ENCODE data around the gene GARIN5A.
"Not testable (repeated sequence)": the region's sequence is repeated elsewhere in the genome, so short reads cannot be mapped to it uniquely, and the experiment has no call there.

The GARIN5A gene

DNA sequence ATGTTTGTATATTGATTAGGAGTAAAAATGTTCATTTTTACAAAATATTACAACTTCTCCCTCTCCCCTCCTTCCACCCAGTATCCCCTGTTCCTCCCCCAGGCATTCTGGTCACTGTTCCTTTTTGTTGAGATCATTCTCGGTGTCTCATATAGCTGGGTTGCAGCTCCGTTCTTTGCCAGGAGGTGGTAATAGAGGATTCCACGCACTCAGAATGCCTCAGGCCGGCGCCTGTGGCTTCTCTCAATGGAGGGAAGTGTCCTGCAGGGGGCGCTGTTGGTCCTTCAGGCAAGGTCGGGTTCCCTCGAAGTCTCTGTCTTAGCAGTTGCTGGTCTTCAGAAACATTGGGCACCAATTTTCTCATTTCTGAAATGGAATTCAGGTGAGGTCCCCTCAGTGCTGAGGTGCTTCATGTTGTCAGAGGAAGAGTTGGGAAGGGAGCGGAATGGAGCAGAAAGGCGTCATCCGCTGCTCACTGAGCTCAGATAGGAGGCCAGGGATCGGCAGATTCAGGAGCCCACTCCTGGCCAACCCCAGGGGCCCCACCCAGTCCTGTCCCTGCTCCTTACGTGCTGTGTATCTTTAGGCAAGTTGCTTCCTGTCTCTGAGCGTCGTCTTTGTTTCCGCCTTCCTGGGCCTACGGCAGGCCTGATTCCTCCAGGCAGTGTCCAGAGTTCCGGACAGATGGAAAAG is 10.3 kb upstream of the GARIN5A start:
- DNase-seq, result peak; percentile 91

DNA sequence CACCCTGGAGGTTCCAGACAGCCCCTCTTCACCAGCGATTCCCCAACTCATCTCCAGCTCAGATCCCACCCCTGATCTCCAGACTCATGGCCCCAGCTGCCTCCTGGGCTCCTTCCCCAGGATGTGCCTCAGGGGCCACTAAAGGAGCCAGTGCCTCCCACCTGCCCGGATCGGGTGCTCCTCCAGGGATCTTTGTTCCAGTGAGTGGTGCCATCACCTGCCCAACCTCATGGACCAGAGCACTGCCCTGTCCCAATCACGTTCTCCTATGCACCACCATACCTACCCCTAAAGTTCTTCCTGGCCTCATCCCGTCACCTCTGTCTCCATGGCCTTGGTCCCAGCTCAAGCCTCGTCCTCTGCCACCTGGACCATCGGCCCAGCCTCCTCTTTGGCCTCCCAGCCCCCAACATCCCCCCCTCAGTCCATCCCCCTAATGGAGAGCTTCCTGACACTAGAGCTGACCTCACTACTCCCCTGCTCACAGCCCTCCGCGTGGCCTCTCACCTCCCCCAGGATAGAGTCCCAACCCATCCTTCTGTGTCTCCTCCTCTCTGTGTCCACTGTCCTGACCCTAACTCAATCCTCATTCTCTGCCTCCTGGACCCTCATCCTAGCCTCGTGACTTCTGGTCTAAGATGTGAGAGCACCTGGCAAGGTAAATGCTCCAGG is 8.8 kb upstream of the GARIN5A start:
- no peak for DNase-seq

DNA sequence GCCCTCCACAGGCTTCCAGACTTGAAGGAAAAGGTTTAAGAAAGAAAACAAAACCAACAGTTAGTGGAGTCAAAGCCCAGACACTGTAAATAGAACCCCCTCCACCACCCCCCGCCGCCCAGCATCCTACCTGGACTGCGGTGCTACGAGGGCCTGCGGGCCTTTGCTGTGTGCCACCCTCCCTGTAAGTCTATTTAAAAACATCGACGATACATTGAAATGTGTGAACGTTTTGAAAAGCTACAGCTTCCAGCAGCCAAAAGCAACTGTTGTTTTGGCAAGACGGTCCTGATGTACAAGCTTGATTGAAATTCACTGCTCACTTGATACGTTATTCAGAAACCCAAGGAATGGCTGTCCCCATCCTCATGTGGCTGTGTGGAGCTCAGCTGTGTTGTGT is 6.3 kb upstream of the GARIN5A start:
- no peak for DNase-seq

DNA sequence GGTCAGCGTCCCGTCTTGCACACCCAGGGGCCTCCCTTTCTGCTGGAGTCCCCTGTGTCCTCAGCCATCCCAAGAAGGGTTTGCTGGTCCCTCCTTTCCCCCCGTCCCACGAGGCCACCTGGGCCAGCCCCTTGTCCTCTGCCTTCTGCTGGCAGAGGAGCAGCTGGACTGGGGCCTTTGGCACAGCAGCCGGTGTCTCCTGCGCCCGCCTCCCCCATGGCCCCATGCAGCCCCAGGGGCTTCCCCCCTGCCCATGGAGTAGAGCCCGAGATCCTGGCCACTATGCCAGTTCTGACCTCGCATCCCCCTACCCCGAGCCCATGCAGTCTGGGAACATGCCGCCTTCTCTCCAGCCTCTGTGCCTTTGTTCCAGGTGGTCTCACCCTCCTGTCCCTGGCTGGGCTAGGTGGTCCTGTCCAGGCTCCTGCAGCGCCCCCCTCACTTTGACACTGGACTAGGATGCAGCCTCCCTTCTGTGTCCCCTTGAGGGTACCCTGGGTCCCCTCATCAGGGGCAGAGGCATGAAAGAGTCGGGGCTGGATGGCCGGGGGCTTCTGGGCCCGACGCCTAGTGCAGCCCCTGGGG is 5.7 kb upstream of the GARIN5A start:
- no peak for DNase-seq

DNA sequence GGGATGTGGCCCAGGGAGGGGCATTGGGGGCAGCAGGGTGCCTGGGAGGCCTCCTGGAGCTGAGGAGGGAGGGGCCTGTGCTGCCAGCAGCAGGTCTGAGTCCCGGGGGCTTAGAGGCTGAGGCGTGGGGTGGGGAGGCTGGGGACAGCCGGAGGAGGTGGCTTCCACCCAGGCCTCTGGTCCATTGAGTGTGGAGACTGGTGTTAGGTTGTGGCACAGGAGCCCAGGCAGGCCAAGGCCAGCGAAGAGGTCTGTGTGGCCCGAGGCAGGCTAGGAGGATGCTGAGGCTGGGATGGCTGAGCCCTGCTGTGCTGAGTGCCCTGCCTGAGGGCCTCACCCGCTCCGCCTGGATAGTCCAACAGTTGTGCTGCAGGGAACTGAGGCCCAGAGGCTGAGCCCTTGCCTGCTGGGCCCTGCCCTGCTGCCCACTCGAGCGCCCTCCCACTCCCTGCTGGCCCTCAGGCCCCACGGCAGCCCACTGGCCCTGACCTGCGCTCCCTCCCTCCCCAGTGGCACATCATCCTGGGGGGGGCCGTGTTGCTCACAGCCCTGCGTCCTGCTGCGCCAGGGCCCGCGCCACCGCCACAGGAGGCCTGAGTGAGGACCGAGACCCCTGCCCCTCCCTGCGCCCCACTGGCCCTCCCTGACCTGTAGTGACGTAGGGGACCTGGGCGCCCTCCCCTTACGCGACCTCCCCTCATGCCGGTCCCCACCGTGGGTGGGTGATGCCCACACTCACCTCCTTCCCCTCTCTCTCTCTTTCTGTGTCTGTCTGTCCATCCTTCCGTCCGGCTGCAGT is 4.9 kb upstream of the GARIN5A start:
- no peak for DNase-seq

DNA sequence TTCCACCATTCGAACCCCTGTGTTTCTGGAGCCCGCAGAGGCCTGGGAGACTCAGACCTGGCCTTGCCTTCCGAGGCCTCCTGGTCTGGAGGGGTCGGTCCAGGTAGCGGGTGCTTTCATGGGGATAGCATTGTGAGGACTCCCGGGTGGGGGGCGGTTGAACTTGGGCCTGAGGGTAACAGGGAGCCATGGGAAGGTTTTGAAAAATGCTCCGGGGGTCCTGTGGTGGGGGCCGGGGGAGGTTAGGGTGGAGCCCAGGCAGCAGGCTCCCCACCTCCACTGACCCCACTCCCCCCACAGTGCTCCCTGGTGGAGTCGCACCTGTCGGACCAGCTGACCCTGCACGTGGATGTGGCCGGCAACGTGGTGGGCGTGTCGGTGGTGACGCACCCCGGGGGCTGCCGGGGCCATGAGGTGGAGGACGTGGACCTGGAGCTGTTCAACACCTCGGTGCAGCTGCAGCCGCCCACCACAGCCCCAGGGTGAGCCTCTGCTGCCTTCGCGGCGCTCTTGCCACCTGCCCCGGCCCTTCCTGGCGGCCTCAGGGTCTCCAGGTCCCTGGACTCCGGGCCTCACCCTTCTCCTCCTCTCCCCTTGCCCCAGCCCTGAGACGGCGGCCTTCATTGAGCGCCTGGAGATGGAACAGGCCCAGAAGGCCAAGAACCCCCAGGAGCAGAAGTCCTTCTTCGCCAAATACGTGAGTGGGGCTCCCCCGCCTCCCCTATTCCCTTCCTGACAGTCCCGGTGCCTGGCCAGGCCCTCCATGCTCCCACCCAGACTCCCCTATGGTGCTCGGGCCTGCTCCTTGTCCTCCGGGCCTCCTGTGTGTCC is 3.8 kb upstream of the GARIN5A start:
- no peak for DNase-seq

DNA sequence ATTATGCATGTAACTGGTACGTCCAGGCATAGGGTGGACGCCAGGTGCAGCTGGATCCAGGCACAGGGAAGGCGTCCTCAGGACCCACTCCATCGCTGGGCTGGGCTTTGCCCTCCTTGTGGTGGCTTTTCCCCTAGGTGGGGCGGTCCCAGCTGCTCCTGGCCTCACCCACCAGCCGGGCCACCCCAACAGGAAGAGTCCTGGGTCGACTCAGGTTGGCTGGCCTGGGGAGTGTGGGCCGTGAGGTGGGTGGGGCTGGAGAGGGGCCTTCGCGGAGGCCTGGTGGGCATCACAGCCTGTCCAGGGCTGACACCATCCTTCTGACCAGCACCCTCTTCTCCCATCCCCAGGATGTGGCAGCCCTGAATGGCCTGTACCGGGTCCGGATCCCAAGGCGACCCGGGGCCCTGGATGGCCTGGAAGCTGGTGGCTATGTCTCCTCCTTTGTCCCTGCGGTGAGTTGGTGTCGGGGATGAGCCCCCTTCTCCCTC is 3.2 kb upstream of the GARIN5A start:
- DNase-seq, result no peak

DNA sequence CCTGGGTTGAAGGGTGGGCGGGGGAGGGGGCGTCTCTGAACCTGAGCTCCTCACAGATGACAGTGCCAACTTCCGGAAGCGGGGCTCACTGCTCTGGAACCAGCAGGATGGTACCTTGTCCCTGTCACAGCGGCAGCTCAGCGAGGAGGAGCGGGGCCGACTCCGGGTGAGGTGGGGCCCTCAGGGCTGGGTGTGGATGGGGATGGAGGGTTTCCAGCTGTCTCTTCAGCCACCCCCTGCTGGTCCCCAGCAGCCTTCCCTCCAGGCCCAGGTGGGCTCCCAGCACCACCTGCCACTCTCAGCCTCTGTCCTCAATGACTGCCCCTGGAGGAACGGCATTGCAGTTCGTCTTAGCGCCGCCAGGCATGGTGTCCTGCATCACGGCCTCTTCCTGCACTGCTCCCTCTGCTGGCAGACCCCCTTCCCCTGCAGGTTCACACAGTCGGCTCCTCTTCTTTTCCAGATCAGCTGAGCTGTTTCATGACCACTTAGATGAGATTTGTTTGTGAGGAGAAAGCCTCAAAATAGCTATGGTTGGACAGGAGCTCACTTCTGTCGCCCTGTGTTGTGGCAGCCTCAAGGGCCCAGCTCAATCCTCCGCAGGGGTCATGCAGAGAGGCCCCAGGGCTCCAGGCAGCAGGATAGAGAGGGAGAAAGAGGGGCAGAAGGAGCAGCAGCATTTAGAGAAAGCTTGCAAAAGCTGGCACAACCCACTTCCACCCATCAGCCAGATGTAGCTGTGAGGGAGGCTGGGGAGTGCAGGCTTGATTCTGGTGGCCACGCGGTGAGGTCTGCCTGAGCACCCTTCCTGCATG is 2.5 kb upstream of the GARIN5A start:
- DNase-seq, result peak; percentile 55

DNA sequence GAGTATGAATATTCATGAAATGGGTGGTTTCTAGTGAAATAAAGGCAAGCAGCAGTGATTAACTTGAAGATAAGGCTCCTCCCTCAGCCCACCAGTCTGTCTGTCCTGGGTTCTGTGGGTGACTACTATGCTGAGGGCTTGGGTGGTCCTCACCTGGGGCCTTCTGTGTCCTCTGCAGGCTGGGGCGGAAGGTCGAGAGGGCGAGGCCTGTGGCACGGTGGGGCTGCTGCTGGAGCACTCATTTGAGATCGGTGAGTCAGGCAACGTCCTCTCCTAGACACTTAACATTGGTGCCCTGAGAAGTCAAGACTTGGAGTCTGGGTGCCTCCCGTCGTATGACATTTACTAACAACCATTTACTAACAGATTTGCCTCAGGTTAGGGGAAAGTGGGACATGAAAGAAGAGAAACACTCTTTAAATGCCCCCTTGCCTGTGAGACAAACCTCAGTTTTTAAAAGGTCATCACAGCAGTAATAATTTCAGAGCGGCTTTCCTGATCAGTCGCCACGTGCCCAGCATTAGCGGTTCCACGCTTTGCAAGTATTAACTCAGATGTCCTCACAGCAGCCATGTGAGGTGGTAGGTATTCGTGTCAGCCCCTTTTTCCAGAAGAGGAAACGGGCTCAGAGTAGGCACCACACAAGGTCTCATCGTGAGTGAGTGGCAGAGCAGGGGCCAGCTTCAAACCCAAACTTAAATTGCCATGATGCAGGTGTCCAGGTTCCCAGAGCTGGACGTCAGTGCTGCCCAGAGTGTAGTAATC is 1.3 kb upstream of the GARIN5A start:
- no peak for DNase-seq

DNA sequence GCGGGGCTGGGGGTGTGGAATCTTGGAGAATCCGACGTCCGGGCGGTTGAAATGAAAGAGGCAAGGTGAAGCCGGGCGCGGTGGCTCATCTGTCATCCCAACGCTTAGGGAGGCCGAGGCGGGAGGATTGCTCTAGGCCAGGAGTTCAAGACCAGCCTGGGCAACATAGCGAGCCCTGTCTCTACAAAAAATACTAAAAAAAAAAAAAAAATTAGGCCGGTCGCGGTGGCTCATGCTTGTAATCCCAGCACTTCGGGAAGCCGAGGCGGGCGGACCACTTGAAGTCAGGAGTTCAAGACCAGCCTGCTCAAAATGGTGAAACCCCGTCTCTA is 225 bp upstream of the GARIN5A start:
- DNase-seq, result no peak

DNA sequence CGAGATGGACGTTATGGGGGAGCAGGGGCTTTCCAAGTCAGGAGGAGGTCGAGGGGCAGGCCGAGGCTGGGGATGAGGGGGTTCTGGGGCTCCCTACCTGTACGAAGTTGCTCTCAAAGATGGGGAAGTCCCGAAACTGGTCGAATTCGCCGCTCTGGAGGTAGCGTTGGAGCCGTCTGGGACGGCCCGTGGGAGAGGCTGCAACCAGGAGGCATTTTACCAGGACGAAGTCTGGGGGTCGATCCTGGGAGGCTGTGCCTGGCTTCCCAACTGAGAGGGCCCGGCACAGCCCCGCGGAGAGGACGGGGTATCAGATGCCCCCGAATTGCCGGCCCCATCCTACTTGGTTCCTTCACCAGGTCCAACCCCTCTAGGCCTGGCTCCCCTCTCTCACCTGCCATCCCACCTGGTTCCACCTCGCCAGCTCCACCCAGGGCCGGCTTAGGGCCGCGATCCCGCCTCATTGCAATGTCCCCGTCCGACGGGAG is 868 bp downstream of the GARIN5A start:
- no peak for DNase-seq

DNA sequence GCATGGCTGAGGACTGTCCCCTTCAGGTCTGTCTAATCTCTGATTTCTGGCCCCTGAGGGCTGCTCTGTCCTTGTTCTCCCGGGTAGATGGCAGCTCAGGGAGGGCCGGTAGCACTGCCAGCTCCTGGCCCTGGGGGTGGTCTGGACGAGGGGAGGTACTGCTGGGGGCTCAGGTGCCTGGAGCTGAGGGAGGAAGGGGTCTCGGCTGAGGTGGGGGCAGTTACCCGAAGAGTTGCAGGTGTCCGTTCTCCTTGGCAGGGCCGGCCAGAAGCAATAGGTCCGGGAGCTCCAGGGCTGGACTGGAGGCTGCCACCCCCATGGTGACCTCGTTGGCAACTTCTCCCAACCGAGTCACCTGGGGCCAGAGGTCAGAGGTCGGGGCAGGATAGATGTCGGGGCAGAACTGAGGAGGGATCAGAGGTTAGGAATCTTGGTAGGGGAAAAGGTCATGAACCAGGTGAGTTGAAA is 1.5 kb downstream of the GARIN5A start:
- no peak for DNase-seq

DNA sequence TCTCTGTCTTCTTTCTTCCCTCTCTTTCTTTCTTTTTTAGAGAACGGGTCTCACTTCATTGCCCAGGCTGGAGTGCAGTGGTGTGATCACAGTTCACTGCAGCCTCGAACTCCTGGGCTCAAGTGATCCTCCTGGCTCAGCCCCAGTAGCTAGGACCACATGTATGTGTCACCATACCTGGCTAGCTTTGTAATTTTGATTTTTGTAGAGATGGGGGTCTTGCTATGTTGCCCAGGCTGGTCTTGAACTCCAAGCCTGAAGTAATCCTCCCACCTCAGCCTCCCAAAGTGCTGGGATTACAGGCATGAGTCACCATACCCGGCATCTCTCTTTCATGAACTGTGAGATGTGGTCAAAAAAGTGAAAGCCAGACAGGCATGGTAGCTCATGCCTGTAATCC is 3.3 kb downstream of the GARIN5A start:
- not testable (repeated sequence) for DNase-seq

DNA sequence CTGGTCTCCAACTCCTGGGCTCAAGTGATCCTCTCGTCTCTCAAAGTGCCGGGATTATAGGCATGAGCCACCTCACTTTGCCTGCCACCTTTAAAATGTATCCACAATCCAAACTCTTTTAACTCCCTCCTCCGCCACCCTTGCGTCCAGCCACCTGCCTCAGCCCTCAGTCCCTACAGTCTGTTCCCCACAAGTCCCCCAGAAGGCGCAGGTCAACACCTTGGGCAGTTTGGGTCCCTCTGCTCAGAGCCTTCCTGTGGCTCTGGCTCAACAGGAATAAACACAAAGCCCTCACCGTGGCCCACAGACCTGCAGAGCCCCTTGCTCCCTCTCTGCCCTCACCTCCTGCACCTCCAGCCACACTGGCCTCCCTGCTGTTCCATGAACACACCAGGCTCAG is 7.8 kb downstream of the GARIN5A start:
- DNase-seq, result no peak

DNA sequence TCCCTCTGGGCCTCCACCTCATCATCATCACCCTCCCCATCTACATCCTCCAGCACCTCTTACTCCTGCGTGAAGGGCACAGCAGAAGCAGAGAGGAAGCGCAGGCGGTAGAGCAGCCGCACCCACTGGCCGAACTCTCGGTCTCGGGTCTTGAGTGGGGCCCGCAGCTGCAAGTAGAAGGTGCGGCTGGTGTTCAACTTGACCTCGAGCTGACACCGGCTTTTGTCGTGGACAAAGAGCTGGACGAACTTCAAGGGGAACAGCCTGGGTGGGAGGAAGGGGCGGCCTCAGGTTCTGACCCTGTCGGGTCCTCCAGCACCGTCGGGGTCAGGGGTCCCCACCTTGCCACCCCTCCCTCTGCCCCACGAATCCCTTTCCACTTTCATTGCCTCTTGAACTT is 9.1 kb downstream of the GARIN5A start:
- no peak for DNase-seq

DNA sequence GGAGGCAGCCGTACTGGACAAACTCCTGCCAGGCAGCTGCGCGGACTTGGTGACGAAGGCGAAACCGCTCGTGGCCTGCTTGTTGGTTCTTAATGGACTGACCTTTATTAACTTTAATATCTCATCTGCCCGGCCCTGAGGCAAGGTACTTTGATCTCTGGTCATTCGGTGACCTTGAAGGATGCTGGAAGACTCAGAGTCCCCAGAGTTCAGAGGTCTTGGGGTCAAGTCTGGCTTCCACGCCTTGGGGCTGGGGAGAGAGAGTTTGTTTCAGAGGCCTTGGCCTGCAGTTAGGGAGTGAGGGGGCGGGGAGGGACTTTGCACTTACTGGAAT is 10.0 kb downstream of the GARIN5A start:
- DNase-seq, result no peak

DNA sequence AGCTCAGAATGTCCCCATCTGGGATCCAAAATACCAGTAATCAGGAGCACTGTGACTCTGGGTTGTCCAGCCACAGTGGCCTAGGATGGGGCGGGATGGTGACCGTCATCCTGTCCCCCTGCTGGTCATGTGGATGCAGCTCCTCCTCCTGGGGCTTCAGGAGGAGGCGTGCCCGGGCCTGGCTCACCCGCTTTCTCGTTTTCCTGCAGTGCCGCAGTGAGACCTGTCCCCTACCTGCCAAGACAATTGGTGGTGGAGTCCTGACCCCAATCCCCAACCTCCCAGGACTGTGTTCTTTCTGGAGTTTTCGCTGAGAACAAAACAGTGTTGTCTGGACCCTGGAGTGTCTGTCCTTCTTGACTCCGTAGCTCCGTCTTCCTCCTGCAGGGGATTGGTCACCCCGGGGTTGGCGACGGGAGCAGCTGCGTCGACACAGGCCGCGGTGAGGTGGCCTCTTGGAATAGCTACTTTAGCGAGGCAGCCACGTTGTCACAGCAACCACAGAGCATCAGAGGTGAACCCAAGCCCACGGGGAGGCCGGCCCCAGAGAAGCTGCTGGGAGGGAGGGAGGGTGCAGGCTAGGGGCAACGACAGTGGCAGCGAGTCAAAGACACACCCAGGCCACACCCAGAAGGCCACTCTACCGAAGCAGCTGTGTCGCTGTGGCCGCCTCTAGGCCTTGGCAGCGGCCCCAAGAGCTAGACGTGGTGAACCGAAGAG is 10.5 kb downstream of the GARIN5A start:
- DNase-seq, result no peak

DNA sequence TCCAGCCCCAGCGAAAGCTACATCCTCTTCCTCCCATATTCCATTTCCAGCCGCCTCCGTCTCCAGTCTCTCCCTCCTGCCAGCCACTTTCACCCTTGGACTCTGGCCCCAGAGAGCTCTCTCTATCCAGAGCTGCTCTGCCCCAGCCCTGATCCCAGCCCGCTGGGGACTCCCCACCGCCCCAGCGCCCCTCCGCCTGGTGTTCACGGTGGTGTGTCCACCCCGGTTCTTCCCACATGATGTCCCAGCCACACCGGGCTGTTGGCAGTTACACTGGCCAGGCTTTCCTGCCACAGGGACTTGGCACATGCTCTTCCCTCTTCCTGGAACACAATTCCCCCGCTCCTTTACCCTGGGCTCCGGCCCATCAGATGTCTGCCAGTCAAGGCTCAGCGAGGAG is 11.6 kb downstream of the GARIN5A start:
- no peak for DNase-seq

DNA sequence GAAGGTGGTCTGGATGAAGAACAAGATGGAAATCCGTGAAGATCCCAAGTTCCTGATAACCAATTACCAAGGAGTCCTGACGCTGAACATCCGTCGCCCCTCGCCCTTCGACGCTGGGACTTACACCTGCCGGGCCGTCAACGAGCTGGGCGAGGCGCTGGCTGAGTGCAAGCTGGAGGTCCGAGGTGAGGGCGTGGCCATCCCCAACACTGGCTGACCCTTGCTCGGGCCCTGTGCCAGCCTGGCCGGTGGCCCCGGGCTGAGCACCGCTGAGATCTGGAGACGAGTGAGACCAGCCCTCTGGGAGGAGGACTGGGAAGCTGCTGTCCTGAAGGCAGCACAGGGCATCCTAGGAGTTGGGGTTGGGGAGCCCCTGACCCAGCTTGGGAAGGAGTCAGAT is 12.3 kb downstream of the GARIN5A start:
- DNase-seq, result no peak

DNA sequence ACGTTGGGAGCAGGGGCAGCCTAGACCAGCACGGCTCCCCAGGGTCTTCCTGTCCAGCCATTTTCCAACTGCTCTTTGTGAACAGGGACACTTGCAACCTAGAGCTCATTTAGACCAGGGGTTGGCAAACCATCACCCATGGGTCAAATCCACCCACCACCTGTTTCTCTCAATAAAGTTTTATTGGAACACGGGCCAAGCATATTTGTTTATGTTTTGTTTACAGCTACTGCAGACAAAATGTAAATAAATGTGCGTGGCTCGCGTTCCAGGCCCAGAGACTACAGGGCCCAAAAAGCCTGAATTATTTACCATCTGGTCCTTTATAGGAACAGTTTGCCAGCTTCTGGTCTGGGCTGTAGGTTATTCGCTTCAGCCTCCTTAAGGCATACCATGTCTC is 13.7 kb downstream of the GARIN5A start:
- DNase-seq, result no peak

All from activated CD4-positive, alpha-beta T cell treated with anti-CD3 and anti-CD28 coated beads for 48 hours (primary cell).